Measurements from ENCODE around the gene RPL36AL. TPM values are rescaled to one million over a fixed set of nuclear protein-coding genes. Genes with fewer than 3 reads are reported as not detected.

RPL36AL gene
- total and polyA plus RNA-seq, 2 donors (not counting 1 experiment from before 2014, with no cell fraction given), result 169 to 171 TPM

DNA sequence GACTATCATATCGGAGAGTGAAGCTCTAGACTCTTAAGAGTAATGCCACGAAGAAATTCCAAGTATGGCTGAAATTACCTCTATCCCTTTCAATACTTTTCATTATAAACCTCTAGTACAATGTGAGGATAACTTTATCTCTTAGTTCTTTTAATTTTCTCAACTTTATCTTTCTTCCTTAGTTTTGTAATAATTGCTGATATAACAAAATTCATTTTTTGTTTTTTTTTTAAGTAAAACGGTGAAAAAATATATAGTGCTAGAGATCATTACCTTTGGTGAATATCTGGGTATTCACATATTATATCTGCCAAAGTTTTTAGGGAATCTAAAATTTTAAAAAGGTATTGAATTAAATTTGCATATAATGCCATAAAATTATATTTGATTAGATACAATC is 34.1 kb upstream of the RPL36AL start:
- no peak overlapping the region for H3K4me3 Mint-ChIP-seq
- WGBS (ENCODE audit: insufficient coverage), result no CpG with 5 or more reads among the region's 3 CpGs
- no peak for ATAC-seq (ENCODE audit: low read depth)
- Histone ChIP-seq H2AFZ (ENCODE audit: insufficient read depth, low read depth, low read length, poor library complexity, severe bottlenecking) (no peak overlapping the region), H3K27ac (ENCODE audit: low read length in 2 of 2) (no peak overlapping the region), H3K4me1 (ENCODE audit: control insufficient read depth in 2 of 2, insufficient read depth in 2 of 2, low read length in 2 of 2) (no peaks in the 10 kb centered on the region), H3K9me3 (ENCODE audit: control extremely low read depth in 1 of 3, control insufficient read depth in 2 of 3, insufficient read depth in 1 of 3, low read length in 2 of 3) (no peaks in the 10 kb centered on the region), H3K36me3 (replicated peaks in 1 of 2; ENCODE audit: control extremely low read depth in 1 of 2, control insufficient read depth in 1 of 2, extremely low read depth in 1 of 2, insufficient read depth in 2 of 2, low read length in 1 of 2) (no peaks in the 10 kb centered on the region), H3K4me2 (replicated peaks; ENCODE audit: low read depth, low read length, poor library complexity, severe bottlenecking) (no peak overlapping the region), H3K9ac (ENCODE audit: low read length) (no peak overlapping the region), H4K20me1 (ENCODE audit: control insufficient read depth, insufficient read depth, low read length, poor library complexity, severe bottlenecking) (no peaks in the 10 kb centered on the region), H3K4me3 (ENCODE audit: control extremely low read depth in 1 of 5, extremely low read depth in 1 of 5, insufficient read depth in 1 of 5, low read depth in 2 of 5, low read length in 4 of 5) (no peak overlapping the region), H3K79me2 (ENCODE audit: control insufficient read depth, insufficient read depth, low read length) (peaks cover 23% of the 10 kb centered on the region), H3K27me3 (replicated peaks in 1 of 4; ENCODE audit: control extremely low read depth in 1 of 4, control insufficient read depth in 3 of 4, insufficient read depth in 4 of 4, low read length in 3 of 4) (no peaks in the 10 kb centered on the region)
- no peaks in the 10 kb centered on the region for H3K4me1 Mint-ChIP-seq
- no peaks in the 10 kb centered on the region for H3K9me3 Mint-ChIP-seq (ENCODE audit: insufficient read depth)
- DNase-seq, result no peak
- CTCF ChIA-PET, result interaction anchor here (1.5 kb wide), 1 partner anchor 113 kb away, joined by 3 read pairs; the partner anchor contains the start of gene KLHDC2
- intact Hi-C loops (cut with micrococcal nuclease), result no loop called here
- TF ChIP-seq EZH2 (IDR thresholded peaks at IDR 0.05; ENCODE audit: borderline replicate concordance, insufficient read depth, low read depth, low read length, poor library complexity, severe bottlenecking) (no peak), CTCF (IDR thresholded peaks at IDR 0.05) (no peak)
- no peaks in the 10 kb centered on the region for H3K27me3 Mint-ChIP-seq
- POLR2A ChIA-PET, result no interaction called here
- no peak overlapping the region for H3K27ac Mint-ChIP-seq

GRCh38 chr14:49653508-49653907 is 33.1 kb upstream of the RPL36AL start:
- Histone ChIP-seq H3K27ac (ENCODE audit: low read length in 2 of 2) (no peak overlapping the region), H3K36me3 (replicated peaks in 1 of 2; ENCODE audit: control extremely low read depth in 1 of 2, control insufficient read depth in 1 of 2, extremely low read depth in 1 of 2, insufficient read depth in 2 of 2, low read length in 1 of 2) (no peaks in the 10 kb centered on the region), H2AFZ (ENCODE audit: insufficient read depth, low read depth, low read length, poor library complexity, severe bottlenecking) (no peak overlapping the region), H3K4me3 (ENCODE audit: control extremely low read depth in 1 of 5, extremely low read depth in 1 of 5, insufficient read depth in 1 of 5, low read depth in 2 of 5, low read length in 4 of 5) (no peak overlapping the region), H3K4me1 (ENCODE audit: control insufficient read depth in 2 of 2, insufficient read depth in 2 of 2, low read length in 2 of 2) (no peaks in the 10 kb centered on the region), H3K4me2 (replicated peaks; ENCODE audit: low read depth, low read length, poor library complexity, severe bottlenecking) (no peak overlapping the region), H4K20me1 (ENCODE audit: control insufficient read depth, insufficient read depth, low read length, poor library complexity, severe bottlenecking) (no peaks in the 10 kb centered on the region), H3K9me3 (ENCODE audit: control extremely low read depth in 1 of 3, control insufficient read depth in 2 of 3, insufficient read depth in 1 of 3, low read length in 2 of 3) (no peaks in the 10 kb centered on the region), H3K9ac (ENCODE audit: low read length) (no peak overlapping the region), H3K79me2 (ENCODE audit: control insufficient read depth, insufficient read depth, low read length) (peaks cover 32% of the 10 kb centered on the region), H3K27me3 (replicated peaks in 1 of 4; ENCODE audit: control extremely low read depth in 1 of 4, control insufficient read depth in 3 of 4, insufficient read depth in 4 of 4, low read length in 3 of 4) (no peaks in the 10 kb centered on the region)
- no peak overlapping the region for H3K4me3 Mint-ChIP-seq
- H3K27ac Mint-ChIP-seq, result peak overlapping the region; percentile 15
- ATAC-seq (ENCODE audit: low read depth) (no peak), DNase-seq (no peak)
- intact Hi-C loops (cut with micrococcal nuclease), result no loop called here
- ChIA-PET POLR2A (no interaction called here), CTCF (no interaction called here)
- WGBS (ENCODE audit: insufficient coverage), result no CpG with 5 or more reads among the region's 6 CpGs
- H3K9me3 Mint-ChIP-seq (ENCODE audit: insufficient read depth), result no peaks in the 10 kb centered on the region
- no peaks in the 10 kb centered on the region for H3K27me3 Mint-ChIP-seq
- no peaks in the 10 kb centered on the region for H3K4me1 Mint-ChIP-seq
- TF ChIP-seq EZH2 (IDR thresholded peaks at IDR 0.05; ENCODE audit: borderline replicate concordance, insufficient read depth, low read depth, low read length, poor library complexity, severe bottlenecking) (no peak), CTCF (IDR thresholded peaks at IDR 0.05) (no peak)
